GM12892 (cell line): ENCODE data around the gene NAV2.

Experiments used
- DNase-seq: peaks from one replicate; pipeline ENCODE4 v3.0.0; 2011; ENCODE audit not compliant: insufficient read length
- FAIRE-seq: peaks from 2 replicates; lab custom pipeline; 2011; peaks lifted over from hg19 to GRCh38; lab: Jason Lieb, UNC
- POLR2A ChIP-seq: IDR thresholded peaks from 2 replicates; pipeline ENCODE4 v1.6.1; 2011; ENCODE audit warnings: low read depth, low read length, control low read depth
- POLR2AphosphoS5 ChIP-seq: IDR thresholded peaks from 2 replicates; pipeline ENCODE4 v1.6.1; 2011; ENCODE audit warnings: low read depth, low read length, control low read depth
- TAF1 ChIP-seq: IDR thresholded peaks from 2 replicates; pipeline ENCODE4 v1.6.1; 2011; ENCODE audit warnings: low read depth, mild to moderate bottlenecking, control low read depth, low read length, borderline replicate concordance

Gene NAV2

DNA sequence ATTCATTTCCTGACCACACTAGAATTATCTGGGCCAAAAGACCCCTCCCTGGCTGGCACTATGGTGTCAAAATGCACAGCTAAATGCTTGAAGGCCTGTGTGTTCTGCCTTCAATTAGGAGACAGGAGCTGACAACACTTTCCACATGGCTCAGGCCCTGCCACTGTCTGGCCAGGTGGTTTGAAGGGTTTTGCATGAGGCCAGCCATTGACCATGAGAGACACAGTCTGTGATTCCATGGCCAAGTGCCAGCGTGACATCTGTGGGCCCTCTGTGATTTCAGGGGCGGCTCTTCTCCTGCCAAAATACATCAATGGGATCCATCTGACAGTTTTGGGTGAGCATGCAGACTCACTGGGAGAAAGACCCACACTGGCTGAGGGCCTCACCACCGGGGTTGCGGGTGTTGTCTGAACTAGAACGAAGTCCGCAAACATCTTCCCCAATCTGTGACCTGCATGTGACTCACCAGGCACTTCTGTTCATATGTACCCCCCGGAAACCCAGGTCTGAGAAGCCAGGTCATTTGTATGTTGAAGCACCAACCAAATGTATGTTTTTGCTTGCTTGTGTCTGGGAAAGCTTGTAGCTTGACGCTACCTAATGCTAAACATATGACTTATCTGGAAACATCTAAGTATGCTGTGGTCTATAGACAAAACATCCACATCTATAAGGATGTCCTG is 20.7 kb upstream of the NAV2 start:
- no peak for TF ChIP-seq POLR2AphosphoS5
- TF ChIP-seq POLR2A = no peak
- no peak for TF ChIP-seq TAF1
- DNase-seq = no peak
- FAIRE-seq = no peak

GRCh38 chr11:19693146-19693545 is 19.5 kb upstream of the NAV2 start:
- DNase-seq (no peak), FAIRE-seq (no peak)
- no peak for TF ChIP-seq POLR2AphosphoS5
- no peak for TF ChIP-seq POLR2A
- TF ChIP-seq TAF1 = no peak

DNA sequence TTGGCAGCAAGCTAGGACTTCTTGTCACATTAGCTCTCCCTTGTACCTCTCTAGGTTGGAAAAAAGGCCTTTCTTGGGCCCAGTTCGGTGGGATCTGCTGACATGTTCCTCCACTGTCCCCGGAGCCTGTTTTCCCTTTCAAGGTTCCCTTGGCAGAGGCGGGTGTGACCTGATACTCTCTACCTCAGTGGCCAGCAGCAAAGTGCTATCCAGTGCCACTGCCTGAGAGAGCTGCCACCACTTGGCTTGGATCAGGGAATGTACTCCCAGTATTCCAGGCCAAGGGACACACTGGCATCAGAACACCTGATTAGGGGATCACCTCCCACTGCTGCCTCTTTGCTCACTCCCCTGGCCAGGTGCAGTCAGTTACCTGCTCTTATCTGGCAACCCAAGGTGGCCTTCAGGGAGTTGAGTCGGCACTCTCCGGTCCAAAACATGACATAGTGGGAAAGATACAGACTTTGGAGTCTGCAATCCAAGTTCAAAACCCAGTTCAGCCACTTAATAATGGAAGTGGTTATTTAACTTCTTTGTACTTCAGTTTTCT is 17.8 kb upstream of the NAV2 start:
- DNase-seq (no peak), FAIRE-seq (no peak)
- TF ChIP-seq TAF1 (no peak), POLR2A (no peak), POLR2AphosphoS5 (no peak)

DNA sequence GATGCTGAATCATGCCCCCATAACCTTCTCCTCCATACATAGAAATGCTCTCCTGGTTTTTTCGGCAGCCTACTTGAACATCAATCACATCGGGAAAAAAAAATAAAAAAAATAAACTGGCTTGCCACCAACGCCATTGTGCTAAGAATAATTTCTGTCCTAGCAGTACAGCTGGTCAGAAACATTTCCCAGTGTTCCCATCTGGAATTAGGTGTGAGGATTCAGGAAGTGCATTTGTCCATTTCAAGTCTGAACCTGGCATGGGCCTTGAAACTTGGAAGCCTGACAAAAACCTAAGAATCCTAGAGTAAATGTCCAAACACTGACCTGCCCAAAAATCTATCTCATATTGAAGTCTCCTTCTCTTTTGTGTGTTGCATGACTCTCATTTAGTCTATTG is 16.6 kb upstream of the NAV2 start:
- no peak for DNase-seq
- TF ChIP-seq POLR2A (no peak), TAF1 (no peak), POLR2AphosphoS5 (no peak)
- no peak for FAIRE-seq

- no peak for TF ChIP-seq POLR2AphosphoS5
- no peak for TF ChIP-seq TAF1
- TF ChIP-seq POLR2A = no peak
- FAIRE-seq (no peak), DNase-seq (no peak)
These were observed 15.7 kb upstream of the NAV2 start for GRCh38 chr11:19696904-19697303.

DNA sequence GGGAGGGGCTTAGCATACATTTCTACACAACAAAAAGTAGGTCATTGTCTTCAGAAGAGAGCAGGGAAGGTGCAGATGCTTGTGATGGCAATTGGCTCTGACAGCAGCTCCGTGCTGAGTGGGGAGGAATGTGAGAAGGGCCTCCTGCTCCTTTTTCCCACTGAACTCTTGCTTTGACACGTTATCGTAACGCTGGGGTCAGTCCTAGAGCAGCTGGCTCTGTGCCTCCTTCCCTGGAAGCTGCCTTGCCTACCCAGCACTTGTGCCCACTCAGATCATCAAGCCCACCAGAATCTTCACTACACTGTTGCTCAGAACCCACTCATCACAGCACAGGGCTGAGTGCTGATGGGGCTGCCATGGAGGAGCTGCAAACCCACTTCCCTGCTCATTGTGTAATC is 14.9 kb upstream of the NAV2 start:
- TF ChIP-seq TAF1 = no peak
- no peak for TF ChIP-seq POLR2AphosphoS5
- TF ChIP-seq POLR2A = no peak
- DNase-seq = no peak
- no peak for FAIRE-seq

GRCh38 chr11:19698493-19699292 is 13.9 kb upstream of the NAV2 start:
- DNase-seq (no peak), FAIRE-seq (no peak)
- TF ChIP-seq POLR2A (no peak), POLR2AphosphoS5 (no peak), TAF1 (no peak)

GRCh38 chr11:19701421-19701820 is 11.2 kb upstream of the NAV2 start:
- no peak for TF ChIP-seq TAF1
- no peak for TF ChIP-seq POLR2AphosphoS5
- TF ChIP-seq POLR2A = no peak
- no peak for FAIRE-seq

DNA sequence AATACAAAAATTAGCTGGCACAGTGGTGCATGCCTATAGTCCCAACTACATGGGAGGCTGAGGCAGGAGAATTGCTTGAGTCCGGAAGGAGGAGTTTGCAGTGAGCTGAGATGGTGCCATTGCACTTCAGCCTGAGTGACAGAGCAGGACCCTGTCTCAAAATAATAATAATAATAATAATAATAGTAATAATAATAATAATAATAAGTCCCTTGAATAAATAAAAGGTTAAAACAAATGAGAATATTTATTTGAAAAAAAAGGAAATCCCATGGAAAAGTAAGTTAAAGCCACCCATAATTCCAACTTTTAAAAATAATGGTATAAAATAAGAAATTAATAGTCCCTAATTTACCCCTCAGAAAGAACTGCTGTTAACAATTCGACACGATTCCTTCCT is 10.0 kb upstream of the NAV2 start:
- DNase-seq (no peak), FAIRE-seq (no peak)
- TF ChIP-seq TAF1 (no peak), POLR2A (no peak), POLR2AphosphoS5 (no peak)

More at GRCh38 chr11:19701421-19701820, 11.2 kb upstream of the NAV2 start:
- no peak for DNase-seq

DNA sequence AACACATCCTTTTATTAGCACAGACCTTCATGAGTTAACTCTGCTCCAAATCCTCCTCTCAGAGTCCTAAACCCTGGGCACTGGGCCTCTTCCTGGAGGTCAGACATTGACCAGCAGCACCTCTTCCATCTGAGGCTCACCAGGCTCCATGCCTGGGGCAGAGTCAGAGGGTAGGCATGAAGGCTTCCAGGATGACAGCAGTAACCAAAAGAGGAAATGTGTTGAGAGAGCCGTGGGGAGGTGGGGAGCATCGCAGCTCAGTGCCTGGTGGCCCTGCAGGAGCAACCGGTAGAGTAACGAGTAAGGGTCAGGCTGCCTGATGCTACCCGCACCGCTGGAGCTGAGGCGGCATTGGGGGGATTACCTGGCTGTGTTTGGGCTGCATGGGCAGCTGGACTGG is 9.4 kb upstream of the NAV2 start:
- FAIRE-seq (no peak), DNase-seq (no peak)
- TF ChIP-seq POLR2AphosphoS5 (no peak), POLR2A (no peak), TAF1 (no peak)

DNA sequence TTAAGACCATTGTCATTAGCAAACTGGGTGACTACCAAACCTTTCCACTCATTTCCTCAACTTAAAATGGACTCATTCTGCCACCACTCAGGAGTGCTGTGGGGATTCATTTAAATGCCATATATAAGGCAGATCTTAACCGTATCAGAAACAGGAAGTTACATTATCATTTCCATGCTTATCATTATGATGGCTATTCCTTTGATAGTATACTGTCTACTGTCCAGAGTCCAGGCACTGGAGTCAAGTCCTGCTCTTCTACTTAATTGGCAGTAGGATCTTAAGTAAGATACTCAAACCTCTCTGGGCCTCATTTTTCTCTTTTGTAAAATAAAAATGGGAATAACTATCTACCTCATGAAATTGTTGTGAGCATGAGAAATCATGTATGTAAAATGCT is 8.4 kb upstream of the NAV2 start:
- DNase-seq = no peak
- FAIRE-seq = no peak
- TF ChIP-seq POLR2AphosphoS5 (no peak), TAF1 (no peak), POLR2A (no peak)

DNA sequence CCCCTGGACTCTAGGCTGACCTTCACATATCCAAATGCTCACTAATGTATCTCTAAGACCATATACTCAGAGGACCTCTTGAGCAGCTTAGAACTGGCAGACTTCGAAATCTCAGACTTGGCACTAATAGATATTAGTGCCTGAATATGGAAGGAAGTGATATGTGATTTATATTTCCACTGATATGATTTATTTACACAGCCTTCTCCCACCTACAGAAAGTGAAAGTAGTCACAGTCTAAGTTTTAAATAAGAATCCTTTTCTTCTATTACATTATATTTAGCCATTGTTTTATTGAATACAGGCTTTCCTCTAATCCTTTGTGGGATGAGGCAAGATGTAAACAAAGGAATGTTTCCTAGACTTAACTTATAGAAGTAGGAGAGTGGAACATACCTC is 6.7 kb upstream of the NAV2 start:
- no peak for TF ChIP-seq TAF1
- TF ChIP-seq POLR2AphosphoS5 = no peak
- TF ChIP-seq POLR2A = no peak
- no peak for FAIRE-seq

More for the DNA sequence above, 6.7 kb upstream of the NAV2 start:
- no peak for DNase-seq
